Astrocyte (in vitro differentiated cells and primary cell): ENCODE results near the gene TPM2. TPM values are rescaled to one million over a fixed set of nuclear protein-coding genes. Genes with fewer than 3 reads are reported as not detected.

Experiments used
- DNase-seq: peaks from one replicate; pipeline ENCODE4 v3.0.0-alpha.2; 2010; ENCODE audit warnings: low read depth
- FAIRE-seq: peaks from 2 replicates; lab custom pipeline; 2011; peaks lifted over from hg19 to GRCh38; lab: Jason Lieb, UNC
- H2AFZ ChIP-seq: 2 replicates; pipeline ENCODE4 v1.6.0; 2012; ENCODE audit warnings: low read depth, low read length, inconsistent platforms
- H3K27ac ChIP-seq: 2 replicates; pipeline ENCODE4 v1.5.1; 2011; ENCODE audit warnings: low read depth, low read length, inconsistent platforms
- H3K27me3 ChIP-seq: 2 replicates; pipeline ENCODE4 v1.6.0; 2011; ENCODE audit warnings: low read length, inconsistent platforms; ENCODE audit not compliant: insufficient read depth
- H3K36me3 ChIP-seq: 2 replicates; pipeline ENCODE4 v1.5.1; 2011; ENCODE audit warnings: low read length, inconsistent platforms; ENCODE audit not compliant: insufficient read depth
- H3K4me1 ChIP-seq: 2 replicates; pipeline ENCODE4 v1.5.1; 2011; ENCODE audit warnings: low read length, inconsistent platforms; ENCODE audit not compliant: insufficient read depth
- H3K4me2 ChIP-seq: 2 replicates; pipeline ENCODE4 v1.6.0; 2012; ENCODE audit warnings: low read length, inconsistent platforms
- H3K4me3 ChIP-seq: 2 replicates; pipeline ENCODE4 v1.5.1; 2011; ENCODE audit warnings: low read depth, mild to moderate bottlenecking, low read length, inconsistent platforms; ENCODE audit not compliant: insufficient read depth
- H3K79me2 ChIP-seq: 2 replicates; pipeline ENCODE4 v1.6.0; 2012; ENCODE audit warnings: mild to moderate bottlenecking, low read length, inconsistent platforms; ENCODE audit not compliant: insufficient read depth
- H3K9ac ChIP-seq: 2 replicates; pipeline ENCODE4 v1.6.0; 2012; ENCODE audit warnings: mild to moderate bottlenecking, low read length, inconsistent platforms
- H3K9me3 ChIP-seq: 2 replicates; pipeline ENCODE4 v1.5.1; 2012; ENCODE audit warnings: low read depth, mild to moderate bottlenecking, low read length, inconsistent platforms; ENCODE audit not compliant: insufficient read depth
- H4K20me1 ChIP-seq: 2 replicates; pipeline ENCODE4 v1.6.0; 2012; ENCODE audit warnings: low read length, inconsistent platforms; ENCODE audit not compliant: insufficient read depth
- H3K27ac Mint-ChIP-seq: one replicate; pipeline ENCODE4 v1.8.0; 2021; ENCODE audit warnings: mild to moderate bottlenecking, mixed read lengths; ENCODE audit not compliant: unreplicated experiment
- H3K27me3 Mint-ChIP-seq: one replicate; pipeline ENCODE4 v1.8.0; 2021; ENCODE audit warnings: low read depth, mixed read lengths; ENCODE audit not compliant: unreplicated experiment
- H3K36me3 Mint-ChIP-seq: one replicate; pipeline ENCODE4 v1.8.0; 2021; ENCODE audit warnings: low read depth, mixed read lengths; ENCODE audit not compliant: unreplicated experiment
- H3K4me1 Mint-ChIP-seq: one replicate; pipeline ENCODE4 v1.8.0; 2021; ENCODE audit warnings: low read depth, mixed read lengths; ENCODE audit not compliant: unreplicated experiment
- H3K4me3 Mint-ChIP-seq: one replicate; pipeline ENCODE4 v1.8.0; 2021; ENCODE audit warnings: mild to moderate bottlenecking, moderate library complexity, mixed read lengths; ENCODE audit not compliant: unreplicated experiment
- H3K9me3 Mint-ChIP-seq: one replicate; pipeline ENCODE4 v1.8.0; 2021; ENCODE audit warnings: mild to moderate bottlenecking, mixed read lengths; ENCODE audit not compliant: unreplicated experiment
- EZH2 ChIP-seq: IDR thresholded peaks from 2 replicates; pipeline ENCODE4 v1.6.1; 2012; ENCODE audit warnings: mild to moderate bottlenecking, low read length, inconsistent platforms; ENCODE audit not compliant: insufficient read depth
- total RNA-seq: library from RNA; stranded (reverse); gene quantifications from 2 replicates; pipeline ENCODE4 v1.2.1, GENCODE V29; 2021
- TF ChIP-seq, protein P1 (sequence below): IDR thresholded peaks from 2 replicates; pipeline ENCODE4 v1.5.1; 2011; ENCODE audit warnings: low read depth, mild to moderate bottlenecking, inconsistent platforms, low read length, moderate library complexity; ENCODE audit not compliant: insufficient read depth

TPM2 gene
- total RNA-seq, 1 donor from 2014 or later, result 2,001 TPM

GRCh38 chr9:35664531-35665470, 24.9 kb downstream of the TPM2 start, which contains the start of gene ARHGEF39:
Gene ARHGEF39, minus strand, starts transcription at chr9:35665195. Its CDS starts 26 bp downstream, at chr9:35665169.
- DNase-seq (peak; percentile 45), FAIRE-seq (no peak)
- H3K4me1 Mint-ChIP-seq, result peaks cover 15% of the 10 kb centered on the region
- Histone ChIP-seq H3K36me3 (peaks cover 6% of the 10 kb centered on the region), H3K4me1 (peaks cover 21% of the 10 kb centered on the region), H3K79me2 (no peaks in the 10 kb centered on the region), H2AFZ (peak within 1 kb of the TSS; percentile 88), H4K20me1 (no peaks in the 10 kb centered on the region), H3K9ac (peak within 1 kb of the TSS; percentile 66), H3K9me3 (no peaks in the 10 kb centered on the region), H3K4me2 (peak within 1 kb of the TSS; percentile 93), H3K27me3 (no peaks in the 10 kb centered on the region), H3K27ac (peak within 1 kb of the TSS; percentile 14), H3K4me3 (peak within 1 kb of the TSS; percentile 58)
- peak within 1 kb of the TSS; percentile 80 for H3K4me3 Mint-ChIP-seq
- peaks cover 2% of the 10 kb centered on the region for H3K27me3 Mint-ChIP-seq
- H3K27ac Mint-ChIP-seq, result no peak within 1 kb of the TSS
- TF ChIP-seq, protein P1, sequence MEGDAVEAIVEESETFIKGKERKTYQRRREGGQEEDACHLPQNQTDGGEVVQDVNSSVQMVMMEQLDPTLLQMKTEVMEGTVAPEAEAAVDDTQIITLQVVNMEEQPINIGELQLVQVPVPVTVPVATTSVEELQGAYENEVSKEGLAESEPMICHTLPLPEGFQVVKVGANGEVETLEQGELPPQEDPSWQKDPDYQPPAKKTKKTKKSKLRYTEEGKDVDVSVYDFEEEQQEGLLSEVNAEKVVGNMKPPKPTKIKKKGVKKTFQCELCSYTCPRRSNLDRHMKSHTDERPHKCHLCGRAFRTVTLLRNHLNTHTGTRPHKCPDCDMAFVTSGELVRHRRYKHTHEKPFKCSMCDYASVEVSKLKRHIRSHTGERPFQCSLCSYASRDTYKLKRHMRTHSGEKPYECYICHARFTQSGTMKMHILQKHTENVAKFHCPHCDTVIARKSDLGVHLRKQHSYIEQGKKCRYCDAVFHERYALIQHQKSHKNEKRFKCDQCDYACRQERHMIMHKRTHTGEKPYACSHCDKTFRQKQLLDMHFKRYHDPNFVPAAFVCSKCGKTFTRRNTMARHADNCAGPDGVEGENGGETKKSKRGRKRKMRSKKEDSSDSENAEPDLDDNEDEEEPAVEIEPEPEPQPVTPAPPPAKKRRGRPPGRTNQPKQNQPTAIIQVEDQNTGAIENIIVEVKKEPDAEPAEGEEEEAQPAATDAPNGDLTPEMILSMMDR, result no peak
- no peak for TF ChIP-seq EZH2
- peaks cover 1% of the 10 kb centered on the region for H3K36me3 Mint-ChIP-seq
- H3K9me3 Mint-ChIP-seq, result no peaks in the 10 kb centered on the region

DNA sequence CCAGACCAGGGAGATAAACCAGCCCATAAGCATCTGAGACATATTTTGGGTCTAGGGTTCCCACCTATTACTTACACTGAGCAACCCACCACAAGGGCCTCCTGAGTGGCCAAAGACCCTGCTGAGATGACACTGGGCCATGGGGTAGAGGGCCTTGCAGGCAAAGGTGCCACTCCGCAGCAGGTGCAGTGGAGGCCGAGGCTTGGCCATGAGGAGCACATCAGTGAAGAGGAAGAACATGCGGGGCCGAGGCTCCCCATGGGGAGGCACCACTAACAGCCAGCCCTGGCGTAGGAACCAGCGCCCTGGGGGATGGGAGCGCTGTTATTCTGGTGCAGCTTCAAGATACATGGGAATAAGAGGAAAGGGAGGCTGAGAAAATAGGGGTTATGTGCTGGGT, 27.3 kb downstream of the TPM2 start:
- Histone ChIP-seq H3K36me3 (peaks cover 6% of the 10 kb centered on the region), H2AFZ (no peak overlapping the region), H3K79me2 (peaks cover 11% of the 10 kb centered on the region), H4K20me1 (peaks cover 8% of the 10 kb centered on the region), H3K9ac (no peak overlapping the region), H3K4me1 (peaks cover 26% of the 10 kb centered on the region), H3K27ac (no peak overlapping the region), H3K27me3 (no peaks in the 10 kb centered on the region), H3K4me3 (no peak overlapping the region), H3K4me2 (no peak overlapping the region), H3K9me3 (no peaks in the 10 kb centered on the region)
- H3K36me3 Mint-ChIP-seq, result peaks cover 1% of the 10 kb centered on the region
- peaks cover 14% of the 10 kb centered on the region for H3K4me1 Mint-ChIP-seq
- DNase-seq, result no peak
- TF ChIP-seq, protein P1, result no peak
- TF ChIP-seq EZH2, result no peak
- H3K27me3 Mint-ChIP-seq, result peaks cover 2% of the 10 kb centered on the region
- no peak overlapping the region for H3K27ac Mint-ChIP-seq
- no peaks in the 10 kb centered on the region for H3K9me3 Mint-ChIP-seq
- H3K4me3 Mint-ChIP-seq, result peak overlapping the region; percentile 54
- no peak for FAIRE-seq
